Measurements from ENCODE around the gene WDPCP. TPM values are rescaled to one million over a fixed set of nuclear protein-coding genes. Genes with fewer than 3 reads are reported as not detected.

Gene WDPCP
- total and polyA plus RNA-seq, 10 of the 15 experiments (the other 5 are each of a cell fraction or from before 2014, with no cell fraction given): 2.1 to 7.9 (median 4.6) TPM

- DNase-seq (ENCODE audit: low read depth, low spot score) (no peak), ATAC-seq (no peak), FAIRE-seq (no peak)
- Histone ChIP-seq H3K4me3 (no peak overlapping the region), H2AFZ (ENCODE audit: control insufficient read depth, low read depth, low read length) (no peak overlapping the region), H4K20me1 (ENCODE audit: control insufficient read depth, insufficient read depth) (no peaks in the 10 kb centered on the region), H3K4me2 (ENCODE audit: control insufficient read depth, insufficient read depth) (no peak overlapping the region), H3K4me1 (ENCODE audit: control insufficient read depth, insufficient read depth, low read length) (no peaks in the 10 kb centered on the region), H3K79me2 (ENCODE audit: control insufficient read depth, insufficient read depth, low read length) (no peaks in the 10 kb centered on the region), H3K27ac (ENCODE audit: control insufficient read depth, insufficient read depth) (no peak overlapping the region), H3K9me3 (replicated peaks; ENCODE audit: control insufficient read depth, insufficient read depth, low read length) (no peaks in the 10 kb centered on the region), H3K27me3 (replicated peaks in 1 of 2; ENCODE audit: control insufficient read depth in 2 of 2, insufficient read depth in 2 of 2, low read length in 1 of 2) (no peaks in the 10 kb centered on the region), H3K36me3 (ENCODE audit: control insufficient read depth in 2 of 2, insufficient read depth in 2 of 2, low read length in 1 of 2) (no peaks in the 10 kb centered on the region), H3K9ac (ENCODE audit: control insufficient read depth, insufficient read depth, low read length) (no peak overlapping the region)
- 89% methylated on average over 2 of the region's 2 CpGs for WGBS (ENCODE audit: insufficient coverage, insufficient replicate concordance, low lambda C conversion rate, missing lambda C conversion rate)
- no TSS peak for BruUV-seq (replicated peaks)
- ChIA-PET CTCF (no interaction called here), POLR2A (no interaction called here), SMC1A (ENCODE audit: uncharacterized antibody, unreplicated experiment) (no interaction called here), RAD21 (ENCODE audit: unreplicated experiment) (no interaction called here)
- TF ChIP-seq ZBTB11 (CRISPR knock-in tag; IDR thresholded peaks at IDR 0.05): no peak
- no peak for TF ChIP-seq MAX (IDR thresholded peaks at IDR 0.05; ENCODE audit: low read depth, low read length)
- TF ChIP-seq MEF2B (IDR thresholded peaks at IDR 0.05; ENCODE audit: partially characterized antibody, poor library complexity, severe bottlenecking): no peak
- TF ChIP-seq CREM (IDR thresholded peaks at IDR 0.05; ENCODE audit: low read depth): no peak
- no peak for TF ChIP-seq NR2C2 (IDR thresholded peaks at IDR 0.05; ENCODE audit: borderline replicate concordance, control insufficient read depth, insufficient read length, low read depth)
- no peak for TF ChIP-seq MTA3 (IDR thresholded peaks at IDR 0.05; ENCODE audit: borderline replicate concordance, low read length)
- no peak for TF ChIP-seq IKZF1 (conservative IDR thresholded peaks at IDR 0.05)
- no peak for TF ChIP-seq SMAD1 (IDR thresholded peaks at IDR 0.05; ENCODE audit: low read depth, partially characterized antibody)
- no peak for TF ChIP-seq BCLAF1 (IDR thresholded peaks at IDR 0.05)
- TF ChIP-seq SIX5 (IDR thresholded peaks at IDR 0.05; ENCODE audit: low read depth, low read length, severe bottlenecking): no peak
- TF ChIP-seq SRF (IDR thresholded peaks at IDR 0.05; ENCODE audit: low read depth in 2 of 2, low read length in 2 of 2): no peak
- no peak for TF ChIP-seq ATF2 (IDR thresholded peaks at IDR 0.05; ENCODE audit: low read length)
- TF ChIP-seq STAT3 (IDR thresholded peaks at IDR 0.05; ENCODE audit: low read depth, low read length): no peak
- TF ChIP-seq CHD2 (IDR thresholded peaks at IDR 0.05; ENCODE audit: borderline replicate concordance, low read depth, low read length): no peak
- no peak for TF ChIP-seq RCOR1 (conservative IDR thresholded peaks at IDR 0.05; ENCODE audit: low read depth, low read length)
- TF ChIP-seq HDGF (IDR thresholded peaks at IDR 0.05): no peak
- TF ChIP-seq MEF2A (IDR thresholded peaks at IDR 0.05; ENCODE audit: insufficient read depth, low read depth, low read length): no peak
- TF ChIP-seq SUPT20H (IDR thresholded peaks at IDR 0.05; ENCODE audit: borderline replicate concordance, control insufficient read depth, low read depth, low read length): no peak
- no peak for TF ChIP-seq RUNX3 (IDR thresholded peaks at IDR 0.05; ENCODE audit: low read length)
- intact Hi-C loops (cut with micrococcal nuclease; ENCODE audit: unreplicated experiment): no loop called here
- in situ Hi-C loops (cut with MboI): no loop called here
These were observed 213.9 kb downstream of the WDPCP start for GRCh38 chr2:63374341-63374740.
